DMS114 treated with DMSO at 0.1 percent for 48 hours (cell line): ENCODE measurements around the gene HUS1.
"Not testable (repeated sequence)": the region's sequence is repeated elsewhere in the genome, so short reads cannot be mapped to it uniquely, and the experiment has no call there.

ENCODE experiments used
- DNase-seq: peaks from one replicate; lab custom pipeline; 2025; ENCODE audit not compliant: unreplicated experiment; lab: John Stamatoyannopoulos, UW

Gene HUS1

DNA sequence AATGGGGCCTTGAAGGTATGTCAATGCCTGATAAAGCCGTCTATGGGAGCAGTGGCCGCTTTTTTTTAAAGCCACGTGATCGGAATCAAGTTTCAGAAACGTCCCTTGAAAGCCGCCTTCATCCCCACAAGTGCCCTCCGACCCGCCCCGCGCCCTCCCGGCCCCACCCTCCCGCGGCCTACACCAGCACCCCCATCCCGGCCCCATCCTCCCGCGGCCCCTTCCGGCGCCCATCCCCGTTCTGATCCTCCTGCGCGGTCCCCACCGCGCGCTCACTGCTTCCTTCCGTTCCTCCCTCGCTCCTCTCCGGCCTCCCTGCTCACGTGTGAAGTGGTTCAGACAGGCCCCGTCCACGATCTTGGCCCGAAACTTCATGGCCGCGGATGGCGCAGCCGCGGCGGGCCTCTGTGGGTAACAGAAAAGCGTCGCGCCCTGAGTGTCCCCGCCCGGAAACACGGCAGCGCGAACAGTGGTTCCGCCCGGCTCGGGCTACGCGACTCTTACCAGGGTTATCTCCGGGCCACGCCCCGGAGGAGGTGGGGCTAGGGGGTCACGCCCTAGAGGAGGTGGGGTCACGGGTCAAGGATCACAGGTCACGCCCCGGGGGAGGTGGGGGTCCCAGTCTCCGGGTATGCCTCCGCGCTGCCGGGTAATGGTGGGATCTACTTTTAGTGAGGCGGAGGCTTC, at the start of gene HUS1:
HUS1 (minus strand) TSS at position 471 of the 687 bp plus-strand sequence; CDS start at position 375, 96 bp downstream.
- peak; percentile 65 for DNase-seq

DNA sequence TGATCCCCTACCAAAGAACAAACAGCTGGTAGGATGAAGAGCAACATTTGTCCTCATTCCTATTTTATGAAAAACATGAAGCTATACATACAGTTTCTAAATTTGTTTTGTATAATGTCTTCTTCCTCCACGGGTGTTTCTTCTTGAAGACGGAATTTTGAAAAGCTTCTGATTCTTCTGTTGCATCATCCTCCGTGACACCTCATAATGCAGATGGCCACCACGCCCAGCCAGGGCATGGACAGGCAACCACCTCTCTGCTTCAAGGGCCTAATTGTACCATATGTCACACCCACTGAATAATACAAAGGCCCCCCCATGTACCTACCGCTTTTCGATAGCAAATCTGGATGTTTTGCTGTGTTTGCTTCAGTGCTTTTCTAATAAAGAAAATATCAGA, 49.5 kb upstream of the HUS1 start, which contains the start of gene SUN3:
SUN3 (minus strand) TSS at position 170 of the 400 bp plus-strand sequence; CDS start at position 1, 169 bp downstream.
- DNase-seq = no peak

DNA sequence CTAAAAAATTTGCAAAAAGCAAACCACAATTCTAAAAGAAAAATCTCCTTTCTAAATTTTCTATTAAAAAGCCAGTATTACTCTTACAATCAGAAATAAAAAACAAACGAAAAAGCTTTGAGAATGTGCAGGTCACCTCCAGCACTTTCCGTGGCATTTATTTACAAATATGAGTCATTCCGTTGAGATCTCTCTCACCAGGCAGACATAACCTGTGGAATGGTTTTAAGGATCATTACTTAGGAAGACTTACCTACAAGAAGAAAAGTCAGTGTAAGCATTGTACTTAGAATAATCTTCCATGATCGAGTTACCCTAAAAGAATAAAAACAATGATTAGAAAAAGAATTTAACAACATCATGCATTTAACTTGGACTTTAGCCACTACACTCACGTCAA, 46.2 kb upstream of the HUS1 start:
- no peak for DNase-seq

DNA sequence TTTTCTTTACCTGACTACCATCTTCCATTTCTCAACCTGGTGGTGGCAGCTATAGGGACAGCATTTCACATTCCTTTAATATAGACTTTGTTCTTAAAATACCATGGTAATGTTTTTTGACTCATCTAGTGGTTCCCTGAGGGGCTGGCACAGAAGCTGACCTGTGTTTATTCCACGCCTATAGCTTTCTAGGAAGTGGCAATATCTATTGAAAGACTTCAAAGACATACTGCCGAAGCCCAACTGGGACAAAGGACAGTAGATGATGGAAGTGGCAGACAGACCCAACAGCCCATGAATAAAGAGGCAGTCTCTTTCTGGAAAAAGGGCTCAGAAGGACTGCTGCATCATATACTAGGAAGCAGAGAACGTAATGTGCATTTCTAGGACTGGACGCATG, 38.3 kb upstream of the HUS1 start:
- no peak for DNase-seq

DNA sequence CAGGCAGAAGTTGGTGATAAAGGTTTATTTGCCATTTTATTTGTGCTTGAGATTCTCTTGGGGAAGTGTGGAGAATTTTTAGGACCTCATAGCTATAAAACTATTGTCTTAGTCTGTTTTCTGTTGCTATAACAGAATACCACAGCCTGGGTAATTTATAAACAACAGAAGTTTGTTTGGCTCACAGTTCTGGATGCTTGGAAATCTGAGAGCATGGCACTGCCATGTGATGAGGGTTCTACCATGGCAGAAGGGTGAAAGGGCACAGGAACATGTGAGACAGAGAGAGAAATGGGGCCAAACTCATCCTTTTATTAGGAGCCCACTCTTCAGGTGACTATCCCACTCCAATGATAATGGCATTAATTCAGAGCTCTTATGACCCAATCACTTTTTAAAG, 37.2 kb upstream of the HUS1 start:
- DNase-seq = no peak

DNA sequence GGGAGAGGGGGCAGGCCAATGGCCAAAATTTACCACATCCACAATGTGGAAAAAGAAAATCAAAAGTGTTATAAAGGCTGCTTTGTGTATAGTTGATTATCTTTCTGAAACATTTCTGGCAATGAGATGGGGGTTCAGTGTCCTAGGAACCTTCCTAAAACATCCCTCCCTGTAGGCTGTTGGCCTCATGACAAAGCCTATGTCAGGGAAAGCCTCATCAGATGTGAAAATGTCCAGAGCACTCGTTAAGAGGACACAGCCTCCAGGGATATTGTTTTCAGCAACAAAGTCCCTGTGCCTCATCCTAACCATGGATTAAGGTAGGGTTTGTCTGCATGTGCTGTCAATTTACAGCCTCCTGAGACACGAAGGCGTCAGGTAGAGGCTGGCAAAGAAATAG, 32.5 kb upstream of the HUS1 start:
- no peak for DNase-seq

DNA sequence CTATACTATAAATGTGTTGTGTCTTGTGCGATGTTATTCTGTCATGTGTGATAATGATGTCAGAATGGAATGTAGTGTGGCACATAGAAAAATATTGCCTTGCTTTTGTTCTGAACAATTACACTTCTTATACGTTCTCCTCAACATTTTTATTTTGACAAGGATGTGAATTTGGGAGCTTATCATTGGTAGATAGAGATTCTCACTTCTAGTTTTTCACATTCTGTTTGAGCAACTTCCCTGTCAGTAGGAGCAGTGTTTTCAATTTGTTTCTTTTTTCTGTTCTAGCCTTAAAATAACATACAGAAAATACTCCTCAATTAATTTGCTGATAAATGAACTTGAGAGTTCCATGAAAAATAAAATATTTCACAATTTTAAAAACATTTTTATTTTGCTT, 31.9 kb upstream of the HUS1 start:
- DNase-seq = no peak

DNA sequence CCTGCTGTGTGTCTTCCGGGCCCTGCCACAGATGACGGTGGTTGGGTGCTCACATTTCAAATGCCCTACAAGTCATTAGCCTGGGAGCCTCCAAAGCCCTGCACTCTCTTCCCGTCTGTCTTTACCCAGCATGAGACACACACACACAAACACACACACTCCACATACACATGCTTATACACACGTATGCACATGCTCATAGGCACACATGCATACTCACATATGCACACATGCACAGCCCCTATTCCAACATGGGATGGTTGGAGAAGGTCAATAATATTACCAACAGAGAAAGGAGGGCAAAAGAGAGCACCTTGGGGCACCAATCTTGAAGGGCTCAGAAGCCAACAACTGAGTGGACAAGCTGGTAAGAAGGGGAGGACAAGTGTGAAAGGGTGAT, 30.5 kb upstream of the HUS1 start:
- no peak for DNase-seq

DNA sequence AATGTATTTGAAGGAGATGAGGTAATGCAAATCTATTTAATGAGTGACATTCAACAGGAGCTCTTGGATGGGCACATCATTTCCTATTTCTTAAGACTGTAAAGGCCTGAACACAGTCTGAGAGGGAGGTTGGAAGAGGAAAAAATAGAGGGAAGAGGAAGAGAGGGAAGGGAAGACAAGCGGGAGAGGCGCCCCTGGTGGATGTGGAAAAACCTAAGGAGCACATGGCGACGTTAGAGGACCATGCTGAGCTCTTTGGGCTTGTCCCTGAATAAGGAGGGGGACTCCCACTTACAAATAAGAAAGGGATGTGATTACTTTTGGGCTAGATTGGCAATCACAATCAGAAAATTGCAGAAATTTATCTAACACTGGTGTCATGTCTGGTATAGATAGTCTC, 29.8 kb upstream of the HUS1 start:
- DNase-seq = no peak

DNA sequence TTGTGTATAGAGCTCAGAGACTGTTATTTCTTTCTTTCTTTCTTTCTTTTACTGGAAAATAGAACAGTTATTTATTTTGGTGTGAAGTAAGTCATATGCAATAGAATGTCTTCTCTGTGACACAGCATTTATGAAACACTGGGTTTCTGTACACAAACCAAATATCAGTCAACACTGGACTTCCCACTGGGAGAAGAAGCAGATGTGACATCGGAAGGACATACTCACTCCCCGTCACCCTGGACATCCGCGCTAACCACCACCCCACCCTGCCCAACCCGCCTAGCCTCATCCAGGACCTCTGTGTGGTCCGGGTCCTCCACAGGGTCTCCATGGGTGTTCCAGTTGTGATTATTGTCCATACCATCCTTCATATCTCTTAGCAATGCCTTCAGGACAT, 27.5 kb upstream of the HUS1 start:
- no peak for DNase-seq

DNA sequence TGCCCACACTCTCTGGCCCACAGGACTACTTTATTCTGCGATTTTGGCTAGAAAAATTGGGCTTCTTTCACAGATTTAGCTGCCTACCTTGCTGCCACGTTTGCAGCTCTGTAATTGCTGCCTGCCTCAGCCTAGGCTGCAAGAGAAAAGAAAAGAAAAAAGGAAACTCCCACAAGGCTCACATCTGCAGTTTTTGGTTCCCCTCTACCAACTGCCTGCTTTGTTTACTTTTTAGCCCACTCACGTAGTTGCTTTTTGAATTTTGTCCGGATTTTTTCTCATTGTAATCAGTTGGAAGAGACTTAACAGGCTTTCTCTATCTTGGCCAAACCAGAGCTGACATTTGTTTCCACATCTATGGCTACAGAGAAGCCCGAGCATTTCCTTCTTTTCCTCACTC, 25.2 kb upstream of the HUS1 start:
- no peak for DNase-seq

DNA sequence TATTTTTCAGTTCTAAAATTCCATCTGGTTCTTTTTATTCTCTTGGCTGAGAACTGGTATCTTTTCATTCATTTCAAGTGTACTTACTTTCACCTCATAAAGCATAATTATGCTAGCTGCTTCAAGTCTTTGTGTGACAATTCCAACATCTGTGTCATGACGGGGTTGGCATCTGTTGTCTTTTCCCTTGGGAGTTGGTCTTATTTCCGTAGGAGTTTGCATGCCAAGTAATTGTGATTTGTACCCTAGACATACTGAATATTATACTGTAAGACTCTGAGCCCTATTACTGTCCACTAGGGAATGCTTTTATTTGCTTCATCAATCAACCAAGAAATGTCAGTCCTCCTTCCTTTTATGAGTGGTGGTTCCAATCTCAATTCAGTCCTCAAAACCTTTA, 24.6 kb upstream of the HUS1 start:
- DNase-seq = no peak

DNA sequence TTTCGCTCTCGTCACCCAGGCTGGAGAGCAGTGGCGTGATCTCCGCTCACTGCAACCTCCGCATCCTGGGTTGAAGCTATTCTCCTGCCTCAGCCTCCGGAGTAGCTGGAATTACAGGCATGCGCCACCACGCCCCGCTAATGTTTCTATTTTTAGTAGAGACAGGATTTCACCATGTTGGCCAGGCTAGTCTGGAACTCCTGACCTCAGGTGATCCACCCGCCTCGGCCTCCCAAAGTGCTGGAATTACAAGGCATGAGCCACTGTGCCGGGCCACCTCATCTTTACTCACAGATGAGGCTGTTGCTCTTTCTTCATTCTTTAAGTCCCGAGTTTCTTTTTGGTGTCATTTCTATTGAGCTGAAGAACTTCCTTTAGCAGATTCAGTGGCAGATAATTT, 20.7 kb upstream of the HUS1 start:
- DNase-seq = not testable (repeated sequence)

DNA sequence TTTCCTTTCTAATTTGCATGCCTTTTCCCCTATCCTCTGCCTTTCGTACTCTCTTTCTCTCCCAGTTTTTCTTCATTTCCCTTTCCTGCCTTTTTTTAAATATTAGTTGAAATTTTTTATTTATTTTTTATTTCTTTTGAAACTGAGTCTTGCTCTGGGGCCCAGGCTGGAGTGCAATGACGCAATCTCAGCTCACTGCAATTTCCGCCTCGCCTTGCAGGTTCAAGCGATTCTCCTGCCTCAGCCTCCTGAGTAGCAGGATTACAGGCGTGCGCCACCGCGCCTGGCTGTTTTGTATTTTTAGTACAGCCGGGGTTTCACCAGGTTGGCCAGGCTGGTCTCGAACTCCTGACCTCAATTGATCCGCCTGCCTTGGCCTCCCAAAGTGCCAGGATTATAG, 20.0 kb upstream of the HUS1 start:
- no peak for DNase-seq

DNA sequence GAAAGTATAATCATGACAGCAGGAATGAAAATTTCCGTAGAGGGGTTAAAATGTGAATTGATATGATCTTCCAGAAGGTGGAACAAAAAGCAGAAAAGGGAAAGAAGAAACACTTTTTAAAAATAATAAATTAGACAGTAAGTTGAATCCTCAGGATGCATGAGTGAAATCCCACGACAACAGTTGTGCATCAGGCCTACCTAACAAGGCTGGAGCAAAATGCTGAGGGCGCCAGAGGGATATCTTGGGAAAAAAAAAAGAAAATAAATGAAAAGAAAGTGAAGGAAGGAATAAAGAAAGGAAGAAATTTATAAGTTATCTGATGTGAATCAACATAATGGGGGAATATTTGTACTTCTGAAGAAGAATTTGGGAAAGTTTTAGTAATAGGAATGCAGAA, 13.0 kb upstream of the HUS1 start:
- no peak for DNase-seq

DNA sequence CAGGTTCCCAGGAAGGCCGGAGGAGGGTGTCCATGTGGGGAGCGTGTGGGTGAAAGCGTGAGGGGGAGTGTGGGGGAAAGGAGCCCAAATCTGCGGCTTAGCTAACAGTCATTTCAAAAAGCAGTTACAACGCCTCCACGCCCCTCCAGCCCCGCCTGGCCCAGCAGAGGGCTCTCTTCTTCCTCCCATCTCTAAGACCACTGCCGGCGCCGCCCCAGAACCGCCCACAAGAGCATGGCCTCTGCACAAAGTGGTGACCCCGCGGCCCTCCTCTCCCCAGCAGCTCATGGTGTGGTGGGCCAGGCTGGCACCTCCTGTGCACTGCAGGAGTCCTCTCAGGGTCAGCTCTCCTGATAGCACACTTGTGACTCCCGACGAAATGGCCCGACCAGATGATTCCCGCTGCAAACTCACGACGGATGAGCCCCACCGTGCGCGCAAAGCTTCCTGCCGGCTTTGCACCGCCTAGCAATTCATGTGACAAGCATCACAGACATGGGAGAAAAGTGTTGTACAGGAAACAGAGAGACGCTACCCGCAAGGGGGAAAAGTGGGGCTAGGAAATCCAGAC, 12.4 kb upstream of the HUS1 start:
- peak; percentile 91 for DNase-seq

DNA sequence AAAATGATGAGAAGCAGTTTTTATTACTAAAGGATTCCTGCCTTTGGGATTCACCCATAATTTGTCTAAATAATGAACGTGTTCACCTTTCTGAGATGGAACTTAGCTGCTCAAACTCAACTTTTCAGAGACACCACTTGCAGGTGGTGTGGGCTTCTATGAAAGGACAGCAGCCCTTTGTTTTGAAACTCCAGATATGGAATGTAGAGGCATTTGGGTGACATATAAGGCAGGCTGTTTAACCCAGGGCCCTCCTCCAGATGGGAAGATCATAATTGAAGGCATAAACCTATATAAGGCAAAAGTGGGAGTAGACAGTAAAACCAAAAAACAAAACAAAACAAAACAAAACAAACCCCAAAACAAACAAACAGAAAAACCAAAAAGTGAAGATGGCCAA, 11.9 kb upstream of the HUS1 start:
- DNase-seq = no peak

DNA sequence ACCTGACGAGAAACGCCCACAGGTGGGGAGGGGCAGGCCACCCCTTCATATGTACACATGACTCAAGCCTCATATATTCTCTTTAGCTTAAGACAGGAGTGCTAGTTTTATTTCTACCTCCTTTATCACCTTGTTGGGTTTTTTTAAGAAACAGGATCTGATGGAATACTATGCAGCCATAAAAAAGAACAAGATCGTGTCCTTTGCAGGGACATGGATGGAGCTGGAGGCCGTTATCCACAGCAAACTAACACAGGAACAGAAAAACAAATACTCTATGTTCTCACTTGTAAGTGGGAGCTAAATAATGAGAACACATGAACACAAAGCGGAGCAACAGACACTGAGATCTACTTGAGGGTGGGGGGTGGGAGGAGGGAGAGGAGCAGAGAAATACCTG, 11.2 kb upstream of the HUS1 start:
- DNase-seq = no peak

DNA sequence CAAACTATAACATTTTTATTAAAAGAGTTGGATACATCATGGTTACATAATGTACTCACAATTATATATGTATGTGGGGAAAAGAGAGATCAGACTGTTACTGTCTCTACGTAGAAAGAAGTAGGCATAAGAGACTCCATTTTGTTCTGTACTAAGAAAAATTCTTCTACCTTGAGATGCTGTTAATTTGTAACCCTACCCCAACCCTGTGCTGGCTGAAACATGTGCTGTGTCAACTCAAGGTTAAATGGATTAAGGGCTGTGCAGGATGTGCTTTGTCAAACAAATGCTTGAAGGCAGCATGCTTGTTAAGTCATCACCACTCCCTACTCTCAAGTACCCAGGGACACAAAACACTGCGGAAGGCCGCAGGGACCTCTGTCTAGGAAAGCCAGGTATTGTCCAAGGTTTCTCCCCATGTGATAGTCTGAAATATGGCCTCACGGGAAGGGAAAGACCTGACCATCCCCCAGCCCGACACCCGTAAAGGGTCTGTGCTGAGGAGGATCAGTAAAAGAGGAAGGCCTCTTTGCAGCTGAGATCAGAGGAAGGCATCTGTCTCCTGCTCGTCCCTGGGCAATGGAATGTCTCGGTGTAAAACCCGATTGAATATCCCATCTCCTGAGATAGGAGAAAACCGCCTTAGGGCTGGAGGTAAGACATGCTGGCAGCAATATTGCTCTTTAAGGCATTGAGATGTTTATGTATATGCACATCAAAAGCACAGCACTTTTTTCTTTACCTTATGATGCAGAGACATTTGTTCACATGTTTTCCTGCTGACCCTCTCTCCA, 10.4 kb upstream of the HUS1 start:
- DNase-seq = not testable (repeated sequence)

DNA sequence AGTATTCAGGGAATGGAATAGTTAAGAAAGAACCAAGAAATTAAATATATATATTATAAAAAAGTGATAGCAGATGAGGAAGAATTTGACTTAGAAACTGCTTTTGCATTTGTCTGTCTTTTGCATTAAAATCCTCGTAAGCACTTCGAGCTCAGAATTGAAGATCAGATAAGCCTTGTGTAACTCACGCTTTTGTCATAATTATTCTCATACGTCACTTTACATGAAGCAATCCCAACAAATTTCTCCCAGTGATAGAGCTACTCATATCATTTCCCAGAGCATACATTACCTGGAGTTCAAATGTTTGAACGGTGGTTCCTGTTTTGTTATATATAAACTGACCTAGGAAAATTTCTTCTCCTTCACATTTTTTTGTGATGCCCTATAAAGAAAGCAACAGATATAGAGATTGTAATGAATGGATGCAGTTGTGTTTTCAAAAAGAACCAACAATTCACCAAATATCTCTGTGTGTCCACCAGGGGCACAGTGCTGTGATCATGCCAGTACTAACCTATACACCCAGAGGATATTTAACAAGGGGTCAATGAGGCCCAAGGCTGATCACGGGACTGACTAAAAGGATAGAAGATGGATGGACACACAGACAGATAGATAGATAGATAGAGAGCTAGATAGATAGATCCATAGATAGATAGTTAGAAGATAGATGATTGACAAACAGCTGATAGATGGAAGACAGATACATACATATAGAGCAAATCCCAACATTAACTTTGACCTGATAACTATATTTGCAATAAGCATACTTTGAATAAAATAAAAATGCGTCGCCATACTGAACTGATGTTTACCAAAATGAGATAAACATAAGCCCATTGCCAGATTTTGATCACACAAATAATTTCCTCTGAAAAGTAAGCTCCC, 9.3 kb upstream of the HUS1 start:
- no peak for DNase-seq

DNA sequence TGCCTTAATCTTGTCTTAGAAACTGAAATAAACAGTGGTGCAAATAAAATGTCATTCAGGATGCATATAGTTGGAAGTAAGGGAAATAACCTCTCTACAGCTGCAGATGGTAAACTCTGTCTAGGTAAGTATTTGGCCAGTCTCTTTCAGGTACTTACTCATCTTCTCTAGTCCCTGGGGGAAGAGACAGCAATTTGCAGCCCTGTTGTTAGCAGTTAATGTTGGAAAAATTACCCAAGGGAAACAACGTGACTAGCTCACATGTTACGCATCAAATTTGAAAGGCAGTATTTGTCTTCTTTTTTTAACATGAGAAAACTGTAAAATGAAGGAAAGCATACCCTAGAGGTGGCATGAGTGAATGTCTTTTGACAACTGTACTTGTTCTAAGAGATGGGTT, 3.2 kb upstream of the HUS1 start:
- no peak for DNase-seq
